Fibroblast of pulmonary artery (primary cell): Measurements from ENCODE around the gene ZBTB45.
A peak's percentile ranks its signal among the peaks of the same experiment; 100 is the strongest.

Source experiments
- DNase-seq: peaks from one replicate; pipeline ENCODE4 v3.0.0-alpha.2; 2010; ENCODE audit warnings: low read depth
- H3K4me3 ChIP-seq: replicated peaks from 2 replicates; pipeline ENCODE4 v1.5.1; 2011; ENCODE audit warnings: low read depth, mild to moderate bottlenecking, control low read depth, low read length, moderate library complexity
- TF ChIP-seq, protein P1 (sequence below): IDR thresholded peaks from 2 replicates; pipeline ENCODE4 v1.5.1; 2011; ENCODE audit warnings: mild to moderate bottlenecking, control low read depth, low read length, inconsistent platforms; ENCODE audit errors: missing control alignments

The ZBTB45 gene

DNA sequence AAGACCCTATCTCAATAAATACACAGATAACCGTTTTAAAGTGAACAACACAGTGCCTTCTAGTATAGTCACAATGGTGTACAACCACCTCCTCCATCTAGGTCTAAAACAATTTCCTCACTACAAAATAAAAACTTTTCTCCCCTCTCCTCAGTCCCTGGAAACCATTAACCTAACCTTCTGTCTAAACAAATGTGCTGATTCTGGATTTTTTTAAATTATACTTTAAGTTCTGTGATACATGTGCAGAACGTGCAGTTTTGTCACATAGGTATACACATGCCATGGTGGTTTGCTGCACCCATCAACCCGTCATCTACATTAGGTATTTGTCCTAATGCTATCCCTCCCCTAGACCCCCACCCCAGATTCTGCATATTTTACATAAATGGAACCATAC is 9.8 kb upstream of the ZBTB45 start:
- H3K4me3 ChIP-seq = no peak overlapping the region
- DNase-seq = no peak
- TF ChIP-seq, protein P1, sequence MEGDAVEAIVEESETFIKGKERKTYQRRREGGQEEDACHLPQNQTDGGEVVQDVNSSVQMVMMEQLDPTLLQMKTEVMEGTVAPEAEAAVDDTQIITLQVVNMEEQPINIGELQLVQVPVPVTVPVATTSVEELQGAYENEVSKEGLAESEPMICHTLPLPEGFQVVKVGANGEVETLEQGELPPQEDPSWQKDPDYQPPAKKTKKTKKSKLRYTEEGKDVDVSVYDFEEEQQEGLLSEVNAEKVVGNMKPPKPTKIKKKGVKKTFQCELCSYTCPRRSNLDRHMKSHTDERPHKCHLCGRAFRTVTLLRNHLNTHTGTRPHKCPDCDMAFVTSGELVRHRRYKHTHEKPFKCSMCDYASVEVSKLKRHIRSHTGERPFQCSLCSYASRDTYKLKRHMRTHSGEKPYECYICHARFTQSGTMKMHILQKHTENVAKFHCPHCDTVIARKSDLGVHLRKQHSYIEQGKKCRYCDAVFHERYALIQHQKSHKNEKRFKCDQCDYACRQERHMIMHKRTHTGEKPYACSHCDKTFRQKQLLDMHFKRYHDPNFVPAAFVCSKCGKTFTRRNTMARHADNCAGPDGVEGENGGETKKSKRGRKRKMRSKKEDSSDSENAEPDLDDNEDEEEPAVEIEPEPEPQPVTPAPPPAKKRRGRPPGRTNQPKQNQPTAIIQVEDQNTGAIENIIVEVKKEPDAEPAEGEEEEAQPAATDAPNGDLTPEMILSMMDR = no peak

DNA sequence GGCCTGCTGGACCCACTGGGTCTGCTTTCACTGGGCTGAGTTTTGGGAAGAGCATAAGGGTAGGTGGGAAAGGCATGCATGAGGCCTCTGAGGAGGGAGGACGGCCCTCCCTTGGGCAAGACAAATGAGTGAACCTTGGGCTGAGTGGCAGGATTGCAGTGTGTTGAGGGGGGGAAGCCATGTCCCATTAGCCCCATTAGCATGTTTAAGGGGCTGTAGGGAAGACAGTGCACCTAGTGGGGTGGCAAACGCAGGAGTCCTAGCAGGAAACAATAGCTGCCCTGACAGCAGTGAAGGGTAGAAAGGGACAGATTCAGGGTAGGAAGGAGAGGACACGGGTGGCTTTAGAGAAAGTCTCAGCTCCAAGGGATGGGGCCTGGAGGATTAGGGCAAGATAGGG is 3.1 kb upstream of the ZBTB45 start:
- DNase-seq = no peak
- H3K4me3 ChIP-seq = no peak overlapping the region
- TF ChIP-seq, protein P1 = no peak

DNA sequence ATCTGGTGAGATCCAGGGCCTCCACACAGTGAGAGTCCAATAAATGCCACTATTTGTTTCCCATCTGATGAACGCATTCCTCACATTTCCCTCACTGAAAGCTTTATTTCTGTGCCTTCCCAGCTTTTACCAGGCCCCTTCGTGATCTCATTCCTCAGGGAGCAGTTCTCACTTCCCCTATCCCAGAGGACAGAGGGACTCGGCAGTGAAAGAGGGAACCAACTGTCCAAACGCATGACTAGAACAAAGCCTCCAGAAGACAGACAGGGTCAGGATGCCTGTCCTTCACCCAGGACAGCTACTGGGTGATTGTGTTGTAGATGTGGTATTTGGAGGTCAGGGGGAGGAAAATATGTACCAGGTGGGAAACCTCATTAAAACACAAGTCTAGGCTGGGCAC is 2.0 kb upstream of the ZBTB45 start:
- no peak for DNase-seq
- no peak overlapping the region for H3K4me3 ChIP-seq
- TF ChIP-seq, protein P1 = no peak

DNA sequence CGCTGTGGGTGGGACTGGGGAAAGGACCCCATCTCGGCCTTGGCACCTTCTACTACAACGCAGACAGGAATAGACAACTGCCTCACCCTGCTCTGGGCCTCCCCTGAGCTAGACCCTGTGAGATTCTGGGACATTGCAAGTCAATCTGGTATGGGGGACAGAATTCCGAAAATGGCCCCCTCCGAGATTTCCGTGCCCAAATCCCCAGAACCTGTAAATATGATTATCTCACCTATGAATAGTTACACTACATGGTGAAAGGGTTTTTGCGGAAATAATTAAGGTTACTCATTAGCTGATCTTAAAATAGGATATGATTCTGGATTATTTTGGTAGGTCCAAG is 618 bp upstream of the ZBTB45 start:
- no peak for DNase-seq
- H3K4me3 ChIP-seq = peak overlapping the region; percentile 71
- TF ChIP-seq, protein P1 = no peak

DNA sequence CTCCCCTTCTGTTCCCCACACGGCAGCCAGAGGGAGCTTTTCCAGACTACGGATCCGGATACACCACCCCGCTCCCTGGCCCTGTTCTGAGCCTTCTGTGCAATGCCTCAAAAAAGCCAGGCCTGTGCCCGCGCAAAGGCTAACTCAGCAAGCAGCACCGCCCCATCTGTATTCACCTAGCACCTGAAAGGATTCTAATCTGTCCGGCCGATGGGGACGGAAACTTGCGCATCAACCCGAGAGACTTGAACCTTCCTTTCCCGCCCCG is 589 bp downstream of the ZBTB45 start:
- DNase-seq = peak; percentile 75
- H3K4me3 ChIP-seq = peak overlapping the region; percentile 71
- TF ChIP-seq, protein P1 = peak; percentile 74

DNA sequence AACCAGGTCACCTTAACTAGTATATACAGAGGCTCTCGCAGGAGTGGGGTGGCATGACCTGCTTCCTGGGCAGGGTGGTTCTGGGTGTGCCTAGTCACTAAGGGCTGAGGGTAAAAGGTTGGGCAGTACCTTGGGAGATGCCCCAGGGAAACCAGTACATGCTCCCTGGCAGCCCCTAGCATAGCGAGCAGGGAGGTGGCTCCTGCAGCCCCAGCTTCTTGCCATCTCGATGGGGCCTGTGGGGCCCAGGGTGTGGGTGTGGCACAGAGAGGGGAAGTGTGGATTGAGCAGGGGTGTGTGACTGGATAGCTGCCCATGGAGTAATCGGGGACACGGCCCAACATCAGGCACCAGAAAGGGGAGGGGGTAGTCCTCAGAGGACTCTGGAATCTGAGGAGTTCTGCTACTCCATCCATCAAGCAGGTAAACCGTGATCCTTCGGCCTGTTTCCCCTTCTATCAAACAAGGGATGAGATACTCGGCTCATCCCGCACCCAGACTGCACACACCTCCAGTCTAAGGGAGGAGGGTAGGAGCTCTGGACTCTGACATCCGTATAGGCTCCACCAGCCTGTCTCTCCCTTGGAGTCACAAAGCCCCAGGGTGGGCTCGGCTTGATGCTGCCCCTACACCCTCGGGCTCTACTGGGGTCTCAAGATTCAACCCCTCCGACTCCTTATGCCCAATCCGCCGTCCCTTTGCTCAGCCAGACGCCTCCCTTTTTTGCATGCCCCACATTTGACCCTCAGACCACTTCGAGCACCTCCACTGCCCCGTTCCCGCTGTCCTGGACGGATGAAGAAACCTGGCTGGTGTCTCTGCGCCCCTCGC is 1.1 kb downstream of the ZBTB45 start:
- peak overlapping the region; percentile 71 for H3K4me3 ChIP-seq
- TF ChIP-seq, protein P1 = no peak
- DNase-seq = no peak
